Inflammatory macrophage treated with lipopolysaccharide for 1 hour (primary cell): ENCODE data around the gene ZBTB32.
"Not testable (repeated sequence)": the region's sequence is repeated elsewhere in the genome, so short reads cannot be mapped to it uniquely, and the experiment has no call there.

Source experiments
- DNase-seq, 2 donors: peaks; one replicate each; pipeline ENCODE4 v3.0.0-alpha.2; 2020 to 2022

Gene ZBTB32, protein sequence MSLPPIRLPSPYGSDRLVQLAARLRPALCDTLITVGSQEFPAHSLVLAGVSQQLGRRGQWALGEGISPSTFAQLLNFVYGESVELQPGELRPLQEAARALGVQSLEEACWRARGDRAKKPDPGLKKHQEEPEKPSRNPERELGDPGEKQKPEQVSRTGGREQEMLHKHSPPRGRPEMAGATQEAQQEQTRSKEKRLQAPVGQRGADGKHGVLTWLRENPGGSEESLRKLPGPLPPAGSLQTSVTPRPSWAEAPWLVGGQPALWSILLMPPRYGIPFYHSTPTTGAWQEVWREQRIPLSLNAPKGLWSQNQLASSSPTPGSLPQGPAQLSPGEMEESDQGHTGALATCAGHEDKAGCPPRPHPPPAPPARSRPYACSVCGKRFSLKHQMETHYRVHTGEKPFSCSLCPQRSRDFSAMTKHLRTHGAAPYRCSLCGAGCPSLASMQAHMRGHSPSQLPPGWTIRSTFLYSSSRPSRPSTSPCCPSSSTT

GRCh38 chr19:35704218-35704617, at the start of gene ZBTB32:
Gene ZBTB32 (plus strand): TSS chr19:35704558. CDS start chr19:35714627, 10,069 bp downstream.
- peak; percentile 16 to 26 for DNase-seq

DNA sequence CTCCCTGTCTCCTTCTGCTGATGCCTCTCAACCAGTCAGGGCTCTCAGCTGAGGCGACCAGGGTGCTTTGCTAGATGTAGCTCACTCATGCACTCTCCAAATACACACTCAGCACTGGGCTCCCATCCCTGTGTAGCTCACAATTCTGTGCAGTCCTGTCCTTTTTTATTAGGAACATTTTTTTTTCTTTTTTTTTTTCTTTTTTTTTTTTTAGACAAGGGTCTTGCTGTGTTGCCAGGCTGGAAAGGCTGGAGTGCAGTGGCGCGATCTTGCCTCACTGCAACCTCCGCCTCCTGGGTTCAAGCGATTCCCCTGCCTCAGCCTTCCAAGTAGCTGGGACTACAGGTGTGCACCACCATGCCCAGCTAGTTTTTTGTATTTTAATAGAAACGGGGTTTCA, 49.5 kb upstream of the ZBTB32 start:
- DNase-seq, result not testable (repeated sequence)

GRCh38 chr19:35655600-35655999, 48.8 kb upstream of the ZBTB32 start:
- DNase-seq, result no peak

GRCh38 chr19:35656700-35657099, 47.7 kb upstream of the ZBTB32 start:
- DNase-seq, result no peak

- no peak for DNase-seq
Observed at GRCh38 chr19:35657904-35658700, 46.3 kb upstream of the ZBTB32 start.

GRCh38 chr19:35661995-35662340, 42.4 kb upstream of the ZBTB32 start:
- DNase-seq, result no peak

- DNase-seq, result no peak
Observed at GRCh38 chr19:35663981-35664380, 40.4 kb upstream of the ZBTB32 start.

DNA sequence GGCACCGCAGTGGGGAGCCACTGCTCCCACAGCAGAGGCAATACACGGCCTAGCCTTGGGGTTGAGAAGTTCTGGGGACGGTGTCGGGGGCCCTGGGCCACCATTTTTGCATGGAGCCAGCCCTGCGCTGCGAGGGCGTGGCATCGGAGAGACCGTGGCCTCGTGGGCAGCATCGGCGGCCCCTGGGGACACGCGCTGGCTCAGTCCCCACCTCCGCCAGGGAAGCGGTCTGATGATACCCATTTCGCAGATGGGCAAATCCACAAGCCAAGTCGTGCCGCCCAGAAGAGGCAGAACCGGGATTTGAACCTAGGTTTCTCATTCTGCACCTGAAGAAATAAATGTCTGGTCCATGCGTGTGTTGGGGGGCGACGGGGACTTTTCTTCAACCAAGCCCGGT, 39.2 kb upstream of the ZBTB32 start:
- no peak for DNase-seq

GRCh38 chr19:35665604-35666003, 38.8 kb upstream of the ZBTB32 start:
- DNase-seq, result no peak

- DNase-seq, result no peak
Observed at GRCh38 chr19:35666251-35666913, 38.0 kb upstream of the ZBTB32 start, which contains the start of gene UPK1A. Gene UPK1A (plus strand): TSS chr19:35666517. CDS start chr19:35666813, 296 bp downstream.

- DNase-seq, result no peak
Observed at GRCh38 chr19:35669566-35669965, 34.8 kb upstream of the ZBTB32 start.

DNA sequence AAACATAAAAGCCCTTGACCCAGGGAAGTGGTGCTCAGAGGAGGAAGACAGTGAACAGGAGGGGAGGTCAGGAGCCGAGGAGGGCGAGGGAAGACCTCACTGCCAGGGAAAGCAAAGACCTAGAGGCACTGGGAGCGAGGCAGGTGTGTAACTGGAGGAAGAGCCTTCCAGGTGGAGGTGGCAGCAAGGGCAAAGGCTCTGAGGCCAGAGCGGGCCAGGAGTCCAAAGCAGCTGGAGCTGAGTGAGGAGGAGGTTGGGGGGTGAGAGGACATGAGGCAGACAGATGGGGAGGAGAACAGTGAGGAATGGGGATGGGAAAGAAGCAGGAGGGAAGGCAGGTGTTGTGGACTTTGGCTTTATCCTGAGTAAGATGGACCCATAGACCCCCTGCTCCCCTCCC, 34.4 kb upstream of the ZBTB32 start:
- DNase-seq, result no peak

DNA sequence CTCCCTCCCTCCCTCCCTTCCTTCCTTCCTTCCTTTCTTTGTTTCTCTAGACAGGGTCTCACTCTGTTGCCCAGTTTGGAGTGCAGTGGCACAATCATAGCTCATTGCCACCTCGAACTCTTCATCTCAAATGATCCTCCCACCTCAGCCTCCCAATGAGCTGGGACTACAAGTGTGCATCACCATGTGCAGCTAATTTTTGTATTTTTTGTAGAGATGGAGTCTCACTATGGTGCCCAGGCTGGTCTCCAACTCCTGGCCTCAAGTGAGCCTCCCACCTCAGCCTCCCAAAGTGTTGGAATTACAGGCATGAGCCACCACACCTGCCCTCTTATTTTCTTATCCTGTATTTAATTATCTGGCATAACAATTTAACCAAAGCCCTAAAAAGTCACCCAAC, 33.7 kb upstream of the ZBTB32 start:
- DNase-seq, result no peak

DNA sequence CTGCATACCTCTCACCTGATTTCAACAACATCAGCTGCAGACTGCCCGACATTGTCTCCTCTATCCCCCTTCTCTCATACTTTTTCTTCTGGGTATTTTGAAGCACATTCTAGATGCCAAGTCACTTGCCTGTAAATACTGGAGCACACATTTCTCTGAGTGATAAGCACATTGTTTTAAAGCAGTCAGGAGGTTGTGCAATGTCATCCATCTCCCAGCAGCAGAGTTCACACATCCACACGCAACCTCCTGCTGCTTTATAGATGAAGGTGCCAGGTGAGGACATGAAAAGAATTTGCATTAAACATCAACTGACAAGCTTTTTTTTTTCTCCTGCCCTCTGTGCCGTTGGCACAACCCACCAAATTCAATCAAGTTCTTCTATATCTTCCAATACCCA, 32.5 kb upstream of the ZBTB32 start:
- DNase-seq, result no peak

GRCh38 chr19:35673121-35673804, 31.1 kb upstream of the ZBTB32 start:
- peak; percentile 37 to 46 for DNase-seq

DNA sequence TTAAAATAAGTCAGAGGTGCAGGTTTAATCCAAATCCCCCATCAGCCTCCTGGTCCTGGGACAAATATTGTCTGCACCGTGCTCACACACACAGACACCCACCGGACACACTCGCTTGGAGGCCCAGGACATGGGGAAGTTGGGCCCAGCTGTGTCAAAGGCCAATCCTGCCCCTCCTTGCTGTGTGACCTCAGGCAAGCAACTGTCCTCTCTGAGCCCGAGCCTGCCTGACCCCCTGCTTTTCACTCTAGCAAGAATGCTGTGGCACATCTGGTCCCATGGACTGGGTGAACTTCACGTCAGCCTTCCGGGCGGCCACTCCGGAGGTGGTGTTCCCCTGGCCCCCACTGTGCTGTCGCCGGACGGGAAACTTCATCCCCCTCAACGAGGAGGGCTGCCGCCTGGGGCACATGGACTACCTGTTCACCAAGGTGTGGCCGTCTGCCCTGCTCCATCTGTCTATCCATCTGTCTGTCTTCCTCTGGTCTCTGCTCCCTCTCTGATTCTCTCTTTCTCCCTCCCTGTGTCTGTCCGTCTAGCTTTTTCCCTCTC, 28.7 kb upstream of the ZBTB32 start:
- no peak for DNase-seq

DNA sequence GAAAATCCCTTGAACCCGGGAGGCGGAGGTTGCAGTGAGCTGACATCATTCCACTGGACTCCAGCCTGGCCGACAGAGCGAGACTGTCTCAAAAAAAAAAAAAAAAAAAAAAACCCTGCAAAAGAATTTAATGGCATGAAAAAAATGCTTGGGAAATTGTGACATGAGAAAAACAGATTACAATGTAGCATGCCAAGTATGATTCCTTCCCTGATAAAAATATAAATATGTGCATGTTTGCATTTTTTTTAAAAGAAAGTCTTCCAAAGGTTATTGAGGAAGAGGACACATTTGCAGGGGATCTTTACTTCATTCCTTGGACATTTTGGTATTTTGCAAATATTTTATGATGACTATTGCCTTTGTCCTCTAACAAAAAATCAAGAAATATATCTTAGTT, 14.5 kb upstream of the ZBTB32 start:
- DNase-seq, result no peak

- DNase-seq, result not testable (repeated sequence)
Observed at GRCh38 chr19:35691106-35691505, 13.3 kb upstream of the ZBTB32 start.

DNA sequence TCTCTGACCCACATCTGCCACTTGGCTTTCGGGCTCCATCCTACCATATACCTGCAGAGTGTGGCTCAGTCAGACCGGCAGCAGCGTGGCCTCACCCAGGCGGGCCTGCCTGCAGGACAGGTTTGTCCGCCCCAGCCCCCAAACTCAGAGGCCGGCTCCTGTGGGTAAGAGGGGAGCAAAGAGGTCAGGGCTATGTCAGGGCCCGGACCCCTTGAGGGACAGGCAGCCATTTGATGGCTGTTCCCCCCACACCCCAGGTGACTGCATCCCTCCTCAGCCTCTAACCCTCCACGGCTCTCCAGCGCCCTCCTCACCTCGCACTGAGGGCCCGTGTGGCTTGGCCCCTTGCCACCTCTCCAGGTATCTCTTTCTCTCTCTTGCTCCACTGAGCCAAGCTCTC, 12.3 kb upstream of the ZBTB32 start:
- no peak for DNase-seq

DNA sequence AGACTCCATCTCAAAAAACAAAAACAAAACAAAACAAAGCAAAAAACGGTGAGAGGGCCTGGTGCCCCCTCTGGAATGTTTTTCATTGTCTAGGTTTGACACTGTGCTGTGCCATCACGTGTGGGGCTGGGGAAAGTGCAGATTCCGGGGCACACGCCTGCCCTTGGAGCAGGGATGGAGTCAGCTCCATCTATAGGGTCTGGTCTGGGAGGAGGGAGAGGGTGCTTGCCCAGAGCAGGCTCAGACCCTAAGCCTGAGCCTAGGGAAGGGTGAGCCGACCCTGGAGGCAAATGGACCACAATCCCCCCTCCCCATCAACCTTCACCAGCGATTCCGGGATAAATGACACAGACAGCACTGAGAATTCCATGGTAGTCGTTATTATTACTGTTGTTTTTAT, 10.9 kb upstream of the ZBTB32 start:
- DNase-seq, result no peak

- peak; percentile 79 to 94 for DNase-seq
Observed at GRCh38 chr19:35693835-35694599, 10.3 kb upstream of the ZBTB32 start.
